H9 (cell line): Measurements from ENCODE around the gene RPL22. TPM values are rescaled to one million over a fixed set of nuclear protein-coding genes. Genes with fewer than 3 reads are reported as not detected.

ENCODE experiments used
- DNase-seq: peaks from one replicate; pipeline ENCODE4 v3.0.0-alpha.2; 2017
- H2AFZ ChIP-seq: one replicate; pipeline ENCODE4 v1.6.1; 2013; ENCODE audit warnings: mild to moderate bottlenecking, low read length, control low read depth, moderate library complexity
- H2AK5ac ChIP-seq: 2 replicates; pipeline ENCODE4 v1.6.1; 2013; ENCODE audit warnings: low read length, control low read depth, mixed read lengths; ENCODE audit not compliant: insufficient read length
- H2BK120ac ChIP-seq: one replicate; pipeline ENCODE4 v1.6.1; 2013; ENCODE audit warnings: low read depth, mild to moderate bottlenecking, low read length, control low read depth, inconsistent platforms; ENCODE audit not compliant: poor library complexity, severe bottlenecking
- H2BK12ac ChIP-seq: 2 replicates; pipeline ENCODE4 v1.6.1; 2013; ENCODE audit warnings: low read length, control low read depth, mixed read lengths, low read depth; ENCODE audit not compliant: insufficient read length
- H2BK15ac ChIP-seq: 2 replicates; pipeline ENCODE4 v1.6.1; 2013; ENCODE audit warnings: low read depth, low read length, control low read depth
- H2BK20ac ChIP-seq: one replicate; pipeline ENCODE4 v1.6.1; 2013; ENCODE audit warnings: low read depth, mild to moderate bottlenecking, low read length, control low read depth, inconsistent platforms; ENCODE audit not compliant: poor library complexity, severe bottlenecking
- H2BK5ac ChIP-seq: 2 replicates; pipeline ENCODE4 v1.6.1; 2013; ENCODE audit warnings: low read length, control low read depth, mixed read lengths; ENCODE audit not compliant: insufficient read length
- H3K14ac ChIP-seq: 2 replicates; pipeline ENCODE4 v1.6.1; 2013; ENCODE audit warnings: low read length, control low read depth; ENCODE audit not compliant: insufficient read depth
- H3K18ac ChIP-seq: 2 replicates; pipeline ENCODE4 v1.6.1; 2013; ENCODE audit warnings: low read depth, mild to moderate bottlenecking, mixed read lengths, low read length, control low read depth; ENCODE audit not compliant: insufficient read length
- H3K23ac ChIP-seq: 2 replicates; pipeline ENCODE4 v1.6.1; 2013; ENCODE audit warnings: low read length, control low read depth, mixed read lengths, low read depth; ENCODE audit not compliant: insufficient read length
- H3K23me2 ChIP-seq: 2 replicates; pipeline ENCODE4 v1.6.1; 2013; ENCODE audit warnings: low read depth, mild to moderate bottlenecking, mixed read lengths, low read length, control low read depth; ENCODE audit not compliant: insufficient read length, poor library complexity, severe bottlenecking
- H3K27ac ChIP-seq: 2 replicates; pipeline ENCODE4 v1.5.1; 2013; ENCODE audit warnings: low read length, control low read depth, mixed read lengths, low read depth; ENCODE audit not compliant: insufficient read length
- H3K27me3 ChIP-seq: 2 replicates; pipeline ENCODE4 v1.6.1; 2013; ENCODE audit warnings: low read length, control low read depth, inconsistent platforms; ENCODE audit not compliant: insufficient read depth
- H3K4ac ChIP-seq: 2 replicates; pipeline ENCODE4 v1.6.1; 2013; ENCODE audit warnings: low read depth, mild to moderate bottlenecking, control low read depth, inconsistent platforms, low read length, moderate library complexity
- H3K4me1 ChIP-seq: 2 replicates; pipeline ENCODE4 v1.6.1; 2013; ENCODE audit warnings: low read length, control low read depth, inconsistent platforms; ENCODE audit not compliant: insufficient read depth
- H3K4me2 ChIP-seq: 2 replicates; pipeline ENCODE4 v1.6.1; 2013; ENCODE audit warnings: low read length, control low read depth, mixed read lengths; ENCODE audit not compliant: insufficient read length, insufficient read depth
- H3K56ac ChIP-seq: 2 replicates; pipeline ENCODE4 v1.6.1; 2013; ENCODE audit warnings: low read depth, mild to moderate bottlenecking, mixed read lengths, low read length, control low read depth; ENCODE audit not compliant: insufficient read length
- H3K79me1 ChIP-seq: 2 replicates; pipeline ENCODE4 v1.6.1; 2013; ENCODE audit warnings: low read depth, mild to moderate bottlenecking, moderate library complexity, low read length, control low read depth, inconsistent platforms; ENCODE audit not compliant: insufficient read depth, poor library complexity, severe bottlenecking
- H3K79me2 ChIP-seq: 2 replicates; pipeline ENCODE4 v1.6.1; 2013; ENCODE audit warnings: low read length, control low read depth, inconsistent platforms; ENCODE audit not compliant: insufficient read depth
- H3K9ac ChIP-seq: 2 replicates; pipeline ENCODE4 v1.6.1; 2013; ENCODE audit warnings: low read length, control low read depth, mixed read lengths; ENCODE audit not compliant: insufficient read length; ENCODE audit errors: extremely low read depth
- H3K9me3 ChIP-seq: one replicate; pipeline ENCODE4 v1.6.1; 2013; ENCODE audit warnings: low read depth, low read length, inconsistent platforms; ENCODE audit not compliant: control insufficient read depth
- H3T11ph ChIP-seq: one replicate; pipeline ENCODE4 v1.6.1; 2013; ENCODE audit warnings: mild to moderate bottlenecking, low read length, control low read depth, inconsistent platforms
- H4K20me1 ChIP-seq: one replicate; pipeline ENCODE4 v1.6.1; 2013; ENCODE audit not compliant: control insufficient read depth, insufficient read length, insufficient read depth
- H4K5ac ChIP-seq: 2 replicates; pipeline ENCODE4 v1.6.1; 2013; ENCODE audit warnings: low read depth, mild to moderate bottlenecking, mixed read lengths, low read length, control low read depth; ENCODE audit not compliant: insufficient read length
- H4K8ac ChIP-seq: replicated peaks from 2 replicates; pipeline ENCODE4 v1.6.1; 2013; ENCODE audit warnings: low read length, control low read depth, mixed read lengths, low read depth; ENCODE audit not compliant: insufficient read length
- H4K91ac ChIP-seq: 2 replicates; pipeline ENCODE4 v1.6.1; 2013; ENCODE audit warnings: low read depth, mild to moderate bottlenecking, moderate library complexity, mixed read lengths, low read length, control low read depth; ENCODE audit not compliant: insufficient read length
- H3K27ac Mint-ChIP-seq, 3 experiments: 2 replicates in 2 of 3; 3 replicates in 1 of 3; pipeline ENCODE4 v1.8.0; 2020 to 2021; ENCODE audit warnings: mixed read lengths in 3 of 3, mild to moderate bottlenecking in 1 of 3, moderate library complexity in 1 of 3
- H3K27me3 Mint-ChIP-seq: 2 replicates; pipeline ENCODE4 v1.8.0; 2021; ENCODE audit warnings: low read depth, mild to moderate bottlenecking, moderate library complexity, mixed read lengths
- H3K36me3 Mint-ChIP-seq, 3 experiments: 2 replicates in 2 of 3; 3 replicates in 1 of 3; pipeline ENCODE4 v1.8.0; 2020 to 2021; ENCODE audit warnings: low read depth in 3 of 3, mixed read lengths in 3 of 3; ENCODE audit not compliant: insufficient read depth in 1 of 3
- H3K4me1 Mint-ChIP-seq, 2 experiments: 2 replicates each; pipeline ENCODE4 v1.8.0; 2020; ENCODE audit warnings: mixed read lengths in 2 of 2
- H3K4me3 Mint-ChIP-seq, 2 experiments: 2 replicates in 1 of 2; 3 replicates in 1 of 2; pipeline ENCODE4 v1.8.0; 2020 to 2021; ENCODE audit warnings: mild to moderate bottlenecking in 2 of 2, mixed read lengths in 2 of 2, moderate library complexity in 1 of 2
- H3K9me3 Mint-ChIP-seq, 2 experiments: 2 replicates in 1 of 2; 3 replicates in 1 of 2; pipeline ENCODE4 v1.8.0; 2020; ENCODE audit warnings: mild to moderate bottlenecking in 2 of 2, mixed read lengths in 2 of 2, moderate library complexity in 1 of 2
- CTCF ChIP-seq: fragments of 200-600 bp; sonication (generic); conservative IDR thresholded peaks from 3 replicates; pipeline ENCODE4 v1.8.0; 2021; ENCODE audit warnings: antibody characterized with exemption, mild to moderate bottlenecking
- WGBS: extraction: QIAGEN DNeasy Blood & Tissue Kit; methylation state at CpG from one replicate; pipeline ENCODE4 v1.1.7; 2013; ENCODE audit warnings: missing lambda C conversion rate, low lambda C conversion rate, mixed read lengths; ENCODE audit not compliant: insufficient read length; ENCODE audit errors: extremely low coverage; 5-methylcytosine and 5-hydroxymethylcytosine counted together
- total RNA-seq: library from RNA; stranded (reverse); gene quantifications from 2 replicates; pipeline ENCODE4 v1.2.1, GENCODE V29; 2021

The RPL22 gene
- total RNA-seq, 1 experiment from 2014 or later = 582 TPM

GRCh38 chr1:6180268-6180706 lies 19.1 kb downstream of the RPL22 start, which contains the start of gene CHD5:
TSS of gene CHD5 (minus strand) at chr1:6180321. CDS start at chr1:6180023, 298 bp downstream.
- peak within 1 kb of the TSS; percentile 13 for H3K4me2 ChIP-seq
- no peaks in the 10 kb centered on the region for H3K9me3 ChIP-seq
- TF ChIP-seq CTCF = peak; percentile 44; the same call in 2 of the 3 replicates
- no peak within 1 kb of the TSS for H3T11ph ChIP-seq
- WGBS = no CpG with 5 or more reads among the region's 57 CpGs
- no peak within 1 kb of the TSS for H2BK120ac ChIP-seq
- H2AFZ ChIP-seq = no peak within 1 kb of the TSS
- H3K79me2 ChIP-seq = no peaks in the 10 kb centered on the region
- no peak within 1 kb of the TSS for H3K9ac ChIP-seq
- no peak within 1 kb of the TSS for H3K27ac Mint-ChIP-seq
- H4K5ac ChIP-seq = no peak within 1 kb of the TSS
- H3K27me3 Mint-ChIP-seq = peaks cover 35% of the 10 kb centered on the region
- no peak within 1 kb of the TSS for H3K56ac ChIP-seq
- H3K36me3 Mint-ChIP-seq = peaks cover 0 to 11% (median 0%) of the 10 kb centered on the region in 3 experiments; a peak in 3 of 7 replicates
- no peaks in the 10 kb centered on the region for H3K9me3 Mint-ChIP-seq
- no peaks in the 10 kb centered on the region for H4K20me1 ChIP-seq
- H3K27me3 ChIP-seq = peaks cover 14% of the 10 kb centered on the region; the same call in 1 of the 2 replicates
- no peak within 1 kb of the TSS for H3K23ac ChIP-seq
- no peaks in the 10 kb centered on the region for H3K79me1 ChIP-seq
- H2BK15ac ChIP-seq = no peak within 1 kb of the TSS
- peak within 1 kb of the TSS; percentile 24; the same call in 1 of the 2 replicates for H3K14ac ChIP-seq
- H4K8ac ChIP-seq = no peak within 1 kb of the TSS
- peaks cover 29 to 35% of the 10 kb centered on the region in 2 experiments for H3K4me1 Mint-ChIP-seq
- no peak within 1 kb of the TSS for H2BK20ac ChIP-seq
- no peak within 1 kb of the TSS for H3K4ac ChIP-seq
- no peak within 1 kb of the TSS for H2BK5ac ChIP-seq
- peak; percentile 68 for DNase-seq
- no peak within 1 kb of the TSS for H4K91ac ChIP-seq
- H3K18ac ChIP-seq = peak within 1 kb of the TSS; percentile 1
- peaks cover under 1% of the 10 kb centered on the region; the same call in 1 of the 2 replicates for H3K4me1 ChIP-seq
- no peaks in the 10 kb centered on the region for H3K23me2 ChIP-seq
- H2BK12ac ChIP-seq = no peak within 1 kb of the TSS
- no peak within 1 kb of the TSS for H3K27ac ChIP-seq
- peak within 1 kb of the TSS; percentile 48 to 74 for H3K4me3 Mint-ChIP-seq
- H2AK5ac ChIP-seq = no peak within 1 kb of the TSS
